ENCODE measurements around the gene CSNK1G1.

CSNK1G1 gene

DNA sequence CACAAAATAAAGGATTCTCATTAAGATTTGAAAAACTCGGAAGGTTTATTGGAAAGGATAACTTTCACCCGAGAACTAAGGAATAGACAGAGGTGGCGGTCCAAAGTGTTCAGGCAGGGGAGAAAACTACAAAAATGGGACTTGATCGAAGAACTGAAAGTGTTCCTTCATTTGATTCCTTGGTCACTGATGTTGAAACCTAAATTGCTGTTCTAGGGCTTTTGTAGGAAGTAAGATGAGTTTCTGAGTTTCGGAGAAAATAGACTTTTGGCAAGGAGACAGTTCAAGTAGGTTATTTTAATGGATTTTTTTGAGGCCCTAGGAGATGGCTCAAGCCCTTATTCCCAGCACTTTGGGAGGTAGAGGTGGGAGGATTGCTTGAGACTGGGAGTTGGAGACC is 33.1 kb upstream of the CSNK1G1 start:
- no peak overlapping the region for H3K27ac ChIP-seq
- peak overlapping the region; percentile 62; the same call in 1 of the 2 replicates for H3K4me2 ChIP-seq
- TF ChIP-seq CTCF (conservative IDR thresholded peaks at IDR 0.05; ENCODE audit: low read depth, low read length) = no peak
- no peak overlapping the region for H2AFZ ChIP-seq (ENCODE audit: low read depth)
- H4K20me1 ChIP-seq (ENCODE audit: insufficient read depth) = no peaks in the 10 kb centered on the region
- H3K79me2 ChIP-seq (ENCODE audit: insufficient read depth, low read depth) = peaks cover 17% of the 10 kb centered on the region
- H3K9ac ChIP-seq = no peak overlapping the region
- no peaks in the 10 kb centered on the region for H3K36me3 ChIP-seq (ENCODE audit: insufficient read depth)
- H3K27me3 ChIP-seq (ENCODE audit: insufficient read depth, low read depth) = no peaks in the 10 kb centered on the region
- H3K4me3 ChIP-seq (IDR thresholded peaks at IDR 0.05; ENCODE audit: insufficient read depth, low read depth, low read length) = no peak overlapping the region
- H3K4me1 ChIP-seq (ENCODE audit: low read depth, poor library complexity, severe bottlenecking) = peaks cover 10% of the 10 kb centered on the region

DNA sequence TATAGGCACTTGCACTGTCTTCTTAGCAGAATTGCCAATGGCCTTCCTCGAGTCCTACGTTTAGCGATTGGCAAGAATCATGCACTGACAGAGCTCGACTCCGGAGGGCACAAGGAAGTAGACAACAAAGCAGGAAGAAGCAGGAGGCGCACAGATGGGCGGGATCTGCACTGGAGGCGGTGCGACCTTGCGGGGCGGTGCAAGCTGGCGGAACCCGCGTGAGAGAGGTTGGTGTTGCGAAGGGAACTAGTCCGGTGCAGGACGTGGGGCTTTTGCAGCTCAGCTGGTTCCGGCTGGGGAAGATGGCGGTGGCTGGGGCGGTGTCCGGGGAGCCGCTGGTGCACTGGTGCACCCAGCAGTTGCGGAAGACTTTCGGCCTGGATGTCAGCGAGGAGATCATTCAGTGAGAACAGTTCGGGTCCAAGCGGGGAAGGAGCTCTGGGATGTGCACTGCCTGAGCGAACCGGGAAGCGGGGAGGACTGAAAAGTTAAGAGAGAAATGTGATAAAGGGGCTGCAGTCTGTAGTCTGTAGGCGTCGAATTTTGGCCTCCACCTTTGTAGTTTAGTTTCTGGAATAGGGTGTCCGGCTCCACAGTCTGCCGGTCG is 31.7 kb upstream of the CSNK1G1 start, which contains the start of gene TRIP4:
Gene TRIP4, plus strand, starts transcription at position 275 of the 607 bp plus-strand sequence. Its CDS starts 28 bp downstream, at position 303.
- peak; percentile 19; the same call in 1 of the 2 replicates for TF ChIP-seq CTCF (conservative IDR thresholded peaks at IDR 0.05; ENCODE audit: low read depth, low read length)
- H4K20me1 ChIP-seq (ENCODE audit: insufficient read depth) = no peaks in the 10 kb centered on the region
- H3K4me1 ChIP-seq (ENCODE audit: low read depth, poor library complexity, severe bottlenecking) = peaks cover 10% of the 10 kb centered on the region
- no peaks in the 10 kb centered on the region for H3K36me3 ChIP-seq (ENCODE audit: insufficient read depth)
- peak within 1 kb of the TSS; percentile 48; the same call in 1 of the 2 replicates for H3K9ac ChIP-seq
- H3K4me3 ChIP-seq (IDR thresholded peaks at IDR 0.05; ENCODE audit: insufficient read depth, low read depth, low read length) = no peak within 1 kb of the TSS
- no peaks in the 10 kb centered on the region for H3K27me3 ChIP-seq (ENCODE audit: insufficient read depth, low read depth)
- peak within 1 kb of the TSS; percentile 67 for H3K27ac ChIP-seq
- peaks cover 17% of the 10 kb centered on the region for H3K79me2 ChIP-seq (ENCODE audit: insufficient read depth, low read depth)
- peak within 1 kb of the TSS; percentile 62 for H3K4me2 ChIP-seq
- H2AFZ ChIP-seq (ENCODE audit: low read depth) = peak within 1 kb of the TSS; percentile 76

DNA sequence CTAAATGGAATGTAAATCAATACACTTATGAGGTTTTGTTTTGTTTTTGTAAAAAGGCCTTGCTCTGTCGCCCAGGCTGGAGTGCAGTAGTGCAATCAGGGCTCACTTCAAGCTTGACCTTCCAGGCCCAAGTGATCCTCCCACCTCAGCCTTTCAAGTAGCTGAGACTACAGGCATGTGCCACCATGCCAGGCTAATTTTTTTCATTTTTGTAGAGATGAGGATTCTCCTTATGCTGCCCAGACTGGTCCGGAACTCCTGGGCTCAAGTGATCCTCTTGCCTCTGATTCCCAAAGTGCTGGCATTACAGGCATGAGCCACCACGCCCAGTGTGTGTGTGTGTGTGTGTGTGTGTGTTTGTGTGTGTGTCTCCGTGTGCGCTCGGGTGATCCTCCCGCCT is 30.3 kb upstream of the CSNK1G1 start:
- no peak overlapping the region for H2AFZ ChIP-seq (ENCODE audit: low read depth)
- peaks cover 19% of the 10 kb centered on the region for H3K4me1 ChIP-seq (ENCODE audit: low read depth, poor library complexity, severe bottlenecking)
- TF ChIP-seq CTCF (conservative IDR thresholded peaks at IDR 0.05; ENCODE audit: low read depth, low read length) = no peak
- H3K79me2 ChIP-seq (ENCODE audit: insufficient read depth, low read depth) = peaks cover 17% of the 10 kb centered on the region
- H3K9ac ChIP-seq = no peak overlapping the region
- H3K4me2 ChIP-seq = no peak overlapping the region
- no peak overlapping the region for H3K4me3 ChIP-seq (IDR thresholded peaks at IDR 0.05; ENCODE audit: insufficient read depth, low read depth, low read length)
- no peak overlapping the region for H3K27ac ChIP-seq
- H4K20me1 ChIP-seq (ENCODE audit: insufficient read depth) = no peaks in the 10 kb centered on the region
- H3K27me3 ChIP-seq (ENCODE audit: insufficient read depth, low read depth) = no peaks in the 10 kb centered on the region
- no peaks in the 10 kb centered on the region for H3K36me3 ChIP-seq (ENCODE audit: insufficient read depth)

GRCh38 chr15:64383760-64384159 is 27.8 kb upstream of the CSNK1G1 start:
- Histone ChIP-seq H3K79me2 (ENCODE audit: insufficient read depth, low read depth) (peaks cover 31% of the 10 kb centered on the region), H3K4me2 (no peak overlapping the region), H3K4me1 (ENCODE audit: low read depth, poor library complexity, severe bottlenecking) (peaks cover 29% of the 10 kb centered on the region), H3K27me3 (ENCODE audit: insufficient read depth, low read depth) (no peaks in the 10 kb centered on the region), H3K9ac (no peak overlapping the region), H3K27ac (no peak overlapping the region), H3K36me3 (ENCODE audit: insufficient read depth) (no peaks in the 10 kb centered on the region), H2AFZ (ENCODE audit: low read depth) (no peak overlapping the region), H3K4me3 (IDR thresholded peaks at IDR 0.05; ENCODE audit: insufficient read depth, low read depth, low read length) (no peak overlapping the region), H4K20me1 (ENCODE audit: insufficient read depth) (no peaks in the 10 kb centered on the region)
- no peak for TF ChIP-seq CTCF (conservative IDR thresholded peaks at IDR 0.05; ENCODE audit: low read depth, low read length)

All from KMS-11 (cell line).